ENCODE results near the gene SCN4A.
"Not testable (repeated sequence)": the region's sequence is repeated elsewhere in the genome, so short reads cannot be mapped to it uniquely, and the experiment has no call there.

DNA sequence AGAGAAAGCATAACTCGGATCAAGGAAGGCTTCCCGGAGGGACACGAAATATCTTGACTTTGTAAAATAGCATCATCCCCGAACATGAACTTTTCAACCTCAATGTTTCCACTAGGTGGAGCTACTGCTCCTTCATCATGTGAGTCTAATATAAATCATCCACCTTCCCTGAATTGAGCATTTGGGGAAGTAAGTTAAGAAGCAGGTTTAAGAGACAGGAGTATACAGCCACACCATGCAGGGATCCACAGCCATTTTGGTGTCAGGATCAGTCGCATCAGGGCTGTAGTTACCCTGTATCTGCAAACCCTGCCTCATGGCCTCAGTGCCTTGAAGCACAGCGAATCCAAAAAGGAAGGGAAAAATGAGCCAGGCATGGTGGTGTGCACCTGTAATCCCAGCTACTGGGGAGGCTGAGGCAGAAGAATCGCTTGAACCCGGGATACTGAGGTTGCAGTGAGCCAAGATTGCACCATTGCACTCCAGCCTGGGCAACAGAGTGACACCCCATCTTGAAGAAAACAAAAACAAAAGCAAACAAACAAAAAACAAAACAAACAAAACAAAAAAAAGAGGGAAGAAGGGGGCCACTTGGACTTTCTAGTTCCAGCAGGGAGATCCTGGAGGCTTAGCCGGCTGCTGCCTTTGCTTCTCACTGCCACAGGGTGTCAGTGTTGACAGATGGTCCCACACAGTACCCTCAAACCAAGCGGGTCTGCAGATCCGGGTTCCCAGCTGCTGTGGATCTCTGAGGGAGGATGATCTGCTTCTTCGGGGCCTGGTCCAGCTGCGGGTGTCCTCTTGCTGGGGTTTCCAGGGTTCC lies 83.5 kb downstream of the SCN4A start:
- TF ChIP-seq ZNF274 (IDR thresholded peaks at IDR 0.05; ENCODE audit: low read depth, low read length); YY1 (IDR thresholded peaks at IDR 0.05; ENCODE audit: insufficient read depth, insufficient read length): not testable (repeated sequence)
